HepG2 (cell line): ENCODE results near the gene RIPOR3. TPM values are rescaled to one million over a fixed set of nuclear protein-coding genes. Genes with fewer than 3 reads are reported as not detected.

Experiments used
- ATAC-seq: fragments of 200-7000 bp; cut with Tn5 transposase; 3 replicates; pipeline ENCODE4 v1.9.1; 2020; ENCODE audit warnings: mild to moderate bottlenecking, moderate library complexity
- BruUV-seq: library from RNA; stranded (reverse); fragments of 400-500 nt; replicated peaks from 2 replicates; lab custom pipeline; 2021; lab: Mats Ljungman, UMichigan
- CTCF ChIA-PET: fragments of 300-600 bp; formaldehyde crosslinking; extraction: SDS; loops from one replicate; lab custom pipeline; 2021; ENCODE audit warnings: low total read pairs, inconsistent platforms, low intra/inter-chr PET ratio; lab: Yijun Ruan, JAX
- POLR2A ChIA-PET: fragments of 350-600 bp; sonication (Branson Sonifier 250); formaldehyde crosslinking; loops from one replicate; lab custom pipeline; 2020; ENCODE audit warnings: antibody characterized with exemption, inconsistent platforms; lab: Yijun Ruan, JAX
- DNase-seq: peaks from one replicate; pipeline ENCODE4 v3.0.0-alpha.2; 2015; ENCODE audit warnings: low spot score
- FAIRE-seq: peaks from 3 replicates; lab custom pipeline; 2011; peaks lifted over from hg19 to GRCh38; lab: Jason Lieb, UNC
- H2AFZ ChIP-seq: one replicate; pipeline ENCODE4 v1.6.1; 2011; ENCODE audit warnings: low read length, inconsistent platforms
- H3K27ac ChIP-seq: fragments of 300-600 bp; 3 replicates; pipeline ENCODE4 v1.8.0; 2011; ENCODE audit warnings: mixed run types, mild to moderate bottlenecking, mixed read lengths, low read length, inconsistent platforms; ENCODE audit not compliant: insufficient read depth; ENCODE audit errors: extremely low read length
- H3K27me3 ChIP-seq, 2 experiments: fragments of 200-600 bp in 1 of 2; 2 replicates in 1 of 2; 3 replicates in 1 of 2; pipeline versions ENCODE4 v1.6.0 to v1.8.0; 2011; ENCODE audit warnings: low read length in 2 of 2, mild to moderate bottlenecking in 2 of 2, moderate library complexity in 2 of 2, inconsistent platforms in 1 of 2; ENCODE audit not compliant: insufficient read depth in 2 of 2, control insufficient read depth in 1 of 2
- H3K36me3 ChIP-seq, 2 experiments: fragments of 200-600 bp in 1 of 2; replicated peaks in 1 of 2; 2 replicates in 1 of 2; 3 replicates in 1 of 2; pipeline versions ENCODE4 v1.5.1 to v1.8.0; 2011; ENCODE audit warnings: low read length in 2 of 2, inconsistent platforms in 1 of 2; ENCODE audit not compliant: insufficient read depth in 2 of 2, control insufficient read depth in 1 of 2
- H3K4me1 ChIP-seq: 2 replicates; pipeline ENCODE4 v1.5.1; 2012; ENCODE audit warnings: low read length, inconsistent platforms; ENCODE audit not compliant: insufficient read depth
- H3K4me2 ChIP-seq: 2 replicates; pipeline ENCODE4 v1.6.0; 2011; ENCODE audit warnings: low read depth, low read length, inconsistent platforms
- H3K4me3 ChIP-seq, 3 experiments: fragments of 200-600 bp in 1 of 3; sonication (generic), shearing (Covaris generic) in 1 of 3; replicated peaks in 1 of 3; 2 replicates each; pipeline ENCODE4 v1.5.1; 2011 to 2016; ENCODE audit warnings: low read length in 3 of 3, inconsistent platforms in 2 of 3, low read depth in 2 of 3, mild to moderate bottlenecking in 2 of 3, control low read depth in 1 of 3, mixed read lengths in 1 of 3; ENCODE audit not compliant: insufficient read depth in 1 of 3
- H3K79me2 ChIP-seq: one replicate; pipeline ENCODE4 v1.6.1; 2011; ENCODE audit warnings: low read length, inconsistent platforms; ENCODE audit not compliant: insufficient read depth
- H3K9ac ChIP-seq: 2 replicates; pipeline ENCODE4 v1.6.0; 2011; ENCODE audit warnings: mild to moderate bottlenecking, low read depth, low read length, inconsistent platforms; ENCODE audit not compliant: insufficient read depth
- H3K9me3 ChIP-seq: 2 replicates; pipeline ENCODE4 v1.5.1; 2012; ENCODE audit warnings: mild to moderate bottlenecking, low read length
- H4K20me1 ChIP-seq: 2 replicates; pipeline ENCODE4 v1.6.0; 2011; ENCODE audit warnings: inconsistent platforms, mild to moderate bottlenecking, low read length, moderate library complexity; ENCODE audit not compliant: insufficient read depth
- ARNT2 ChIP-seq: sonication (generic); formaldehyde crosslinking; IDR thresholded peaks from 2 replicates; pipeline ENCODE4 v1.8.0; 2022; ENCODE audit warnings: mild to moderate bottlenecking, low read depth, missing genetic modification reagents, moderate library complexity
- HNF1B ChIP-seq: sonication (generic); formaldehyde crosslinking; IDR thresholded peaks from 2 replicates; pipeline ENCODE4 v1.5.1; 2020; ENCODE audit warnings: mild to moderate bottlenecking, moderate library complexity, missing genetic modification reagents
- MED8 ChIP-seq: sonication (generic); formaldehyde crosslinking; IDR thresholded peaks from 2 replicates; pipeline ENCODE4 v1.8.1; 2023; ENCODE audit warnings: mild to moderate bottlenecking, missing genetic modification reagents; ENCODE audit not compliant: insufficient replicate concordance
- NCOA5 ChIP-seq: sonication (generic); formaldehyde crosslinking; IDR thresholded peaks from 2 replicates; pipeline ENCODE4 v1.4.0; 2020; ENCODE audit warnings: missing genetic modification reagents
- PRPF4 ChIP-seq: fragments of 200-400 bp; formaldehyde crosslinking; IDR thresholded peaks from 2 replicates; pipeline ENCODE4 v1.6.1; 2016; ENCODE audit warnings: low read length, low read depth; ENCODE audit not compliant: poor library complexity, severe bottlenecking
- SAP130 ChIP-seq: IDR thresholded peaks from 2 replicates; pipeline ENCODE4 v1.6.1; 2016; ENCODE audit warnings: low read depth
- XBP1 ChIP-seq: sonication (generic); formaldehyde crosslinking; IDR thresholded peaks from 2 replicates; pipeline ENCODE4 v1.5.0; 2020; ENCODE audit warnings: missing genetic modification reagents
- ZBTB34 ChIP-seq: sonication (generic); formaldehyde crosslinking; IDR thresholded peaks from 2 replicates; pipeline ENCODE4 v1.8.0; 2022; ENCODE audit warnings: mild to moderate bottlenecking, missing genetic modification reagents
- ZNF326 ChIP-seq: sonication (generic); formaldehyde crosslinking; IDR thresholded peaks from 2 replicates; pipeline ENCODE4 v1.4.0; 2020; ENCODE audit warnings: missing genetic modification reagents, borderline replicate concordance
- ZNF460 ChIP-seq: sonication (generic); formaldehyde crosslinking; IDR thresholded peaks from 2 replicates; pipeline ENCODE4 v1.5.1; 2020; ENCODE audit warnings: missing genetic modification reagents, mild to moderate bottlenecking, borderline replicate concordance
- ZNF644 ChIP-seq: IDR thresholded peaks from 2 replicates; pipeline ENCODE4 v1.6.1; 2016; ENCODE audit warnings: low read depth
- ZNF710 ChIP-seq: sonication (generic); formaldehyde crosslinking; IDR thresholded peaks from 2 replicates; pipeline ENCODE4 v1.5.0; 2020; ENCODE audit warnings: mild to moderate bottlenecking, missing genetic modification reagents, borderline replicate concordance
- ZSCAN25 ChIP-seq: sonication (generic); formaldehyde crosslinking; IDR thresholded peaks from 2 replicates; pipeline ENCODE4 v1.8.0; 2022; ENCODE audit warnings: mild to moderate bottlenecking, missing genetic modification reagents
- WGBS: methylation state at CpG from one replicate; pipeline ENCODE4 v1.1.6; 2017; ENCODE audit warnings: low lambda C conversion rate; 5-methylcytosine and 5-hydroxymethylcytosine counted together
- in situ Hi-C: cut with HindIII; loops from 2 replicates; pipeline ENCODE4 v1.10.0; 2017; ENCODE audit warnings: low pct_unique_long_range_greater_than_20kb; ENCODE audit not compliant: extremely low pct_ligation_motif_present
- intact Hi-C: fragments of 100-400 bp; cut with micrococcal nuclease; formaldehyde crosslinking; loops from one replicate; pipeline ENCODE4 v1.10.0; 2022; ENCODE audit not compliant: unreplicated experiment
- polyA plus RNA-seq, 8 experiments: library from polyadenylated mRNA; depleted of rRNA in 3 of 8; stranded (reverse) in 7 of 8; unstranded in 1 of 8; fragments of >200 nt; fragmentation: Illumina TruSeq in 4 of 8; extraction: Trizol in 4 of 8; gene quantifications; 2 replicates each; pipeline versions ENCODE4 v1.2.1 to v1.2.3, GENCODE V29; 2011 to 2016; ENCODE audit warnings: low read depth in 4 of 8, missing spikeins in 1 of 8, mixed read lengths in 1 of 8; ENCODE audit not compliant: insufficient read depth in 1 of 8
- total RNA-seq, 5 experiments: library from RNA; depleted of rRNA; stranded (reverse); fragments of >200 nt; fragmentation: Illumina TruSeq; extraction: Trizol; gene quantifications; 2 replicates each; pipeline ENCODE4 v1.2.3, GENCODE V29; 2016; ENCODE audit warnings: low read depth in 1 of 5

RIPOR3 gene
- total and polyA plus RNA-seq, 2 of the 13 experiments (the other 11 are each of a cell fraction or from before 2014, with no cell fraction given): 0.18 TPM; not detected in 1

GRCh38 chr20:50555662-50556061 is 135.7 kb downstream of the RIPOR3 start (continued):
- TF ChIP-seq ZBTB34 (CRISPR knock-in tag): no peak
- TF ChIP-seq MED8 (CRISPR knock-in tag): no peak
- TF ChIP-seq ZNF460 (CRISPR knock-in tag): no peak
- no peak for TF ChIP-seq PRPF4
- no peak for TF ChIP-seq ZNF710 (CRISPR knock-in tag)

GRCh38 chr20:50554694-50555579 is 136.4 kb downstream of the RIPOR3 start:
- ChIA-PET CTCF (no interaction called here), POLR2A (no interaction called here)
- intact Hi-C loops (no loop called here), in situ Hi-C loops (no loop called here)
- Histone ChIP-seq H3K9me3 (no peaks in the 10 kb centered on the region), H3K27ac (no peak overlapping the region), H3K79me2 (peaks cover 1% of the 10 kb centered on the region), H4K20me1 (no peaks in the 10 kb centered on the region), H3K9ac (no peak overlapping the region), H3K4me1 (peaks cover 15% of the 10 kb centered on the region), H3K27me3 (no peaks in the 10 kb centered on the region), H3K36me3 (peaks cover 0 to 1% of the 10 kb centered on the region in 2 experiments; a peak in 3 of 5 replicates), H2AFZ (no peak overlapping the region), H3K4me2 (no peak overlapping the region), H3K4me3 (no peak overlapping the region)
- FAIRE-seq (no peak), ATAC-seq (no peak), DNase-seq (no peak)
- BruUV-seq: no TSS peak
- 97% methylated on average over 4 of the region's 4 CpGs for WGBS
- TF ChIP-seq ARNT2 (CRISPR knock-in tag) (no peak), NCOA5 (CRISPR knock-in tag) (no peak), ZNF326 (CRISPR knock-in tag) (no peak), SAP130 (CRISPR knock-in tag) (0 out of 2 replicates have a peak, but pooled peaks have one; percentile 17), ZSCAN25 (CRISPR knock-in tag) (no peak), XBP1 (CRISPR knock-in tag) (no peak), HNF1B (CRISPR knock-in tag) (no peak), ZNF644 (CRISPR knock-in tag) (no peak)
